Stimulated activated CD8-positive, alpha-beta memory T cell treated with anti-CD3 and anti-CD28 coated beads, Interleukin-4, amount 100 ng/mL, for 24 hours (primary cell): ENCODE measurements around the gene KLHL34.

Experiments used
- DNase-seq: peaks from one replicate; pipeline ENCODE4 v3.0.0-alpha.2; 2020; ENCODE audit warnings: low read depth

KLHL34 gene, protein sequence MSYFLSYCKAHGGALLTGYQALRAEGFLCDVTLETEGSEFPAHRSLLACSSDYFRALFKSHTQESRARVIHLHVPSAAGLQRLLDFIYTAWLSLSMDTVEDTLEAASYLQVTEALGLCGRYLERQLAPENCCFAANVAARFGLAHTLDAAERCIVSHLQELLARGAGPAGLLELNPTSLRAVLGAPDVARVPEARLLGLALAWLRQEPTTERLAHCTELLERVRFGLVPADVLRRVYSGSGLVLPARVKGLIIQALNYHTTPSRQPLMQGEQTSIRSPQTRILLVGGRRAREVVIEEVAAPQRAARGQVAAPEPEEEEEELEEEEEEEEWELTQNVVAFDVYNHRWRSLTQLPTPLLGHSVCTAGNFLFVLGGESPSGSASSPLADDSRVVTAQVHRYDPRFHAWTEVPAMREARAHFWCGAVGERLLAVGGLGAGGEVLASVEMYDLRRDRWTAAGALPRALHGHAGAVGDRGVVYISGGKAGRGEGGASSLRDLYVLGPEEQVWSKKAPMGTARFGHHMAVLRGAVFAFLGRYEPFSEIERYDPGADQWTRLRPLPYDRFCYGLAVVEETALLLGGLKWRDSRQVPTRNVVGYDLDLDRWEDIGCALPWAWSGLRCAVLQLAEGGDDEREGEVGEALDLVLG

DNA sequence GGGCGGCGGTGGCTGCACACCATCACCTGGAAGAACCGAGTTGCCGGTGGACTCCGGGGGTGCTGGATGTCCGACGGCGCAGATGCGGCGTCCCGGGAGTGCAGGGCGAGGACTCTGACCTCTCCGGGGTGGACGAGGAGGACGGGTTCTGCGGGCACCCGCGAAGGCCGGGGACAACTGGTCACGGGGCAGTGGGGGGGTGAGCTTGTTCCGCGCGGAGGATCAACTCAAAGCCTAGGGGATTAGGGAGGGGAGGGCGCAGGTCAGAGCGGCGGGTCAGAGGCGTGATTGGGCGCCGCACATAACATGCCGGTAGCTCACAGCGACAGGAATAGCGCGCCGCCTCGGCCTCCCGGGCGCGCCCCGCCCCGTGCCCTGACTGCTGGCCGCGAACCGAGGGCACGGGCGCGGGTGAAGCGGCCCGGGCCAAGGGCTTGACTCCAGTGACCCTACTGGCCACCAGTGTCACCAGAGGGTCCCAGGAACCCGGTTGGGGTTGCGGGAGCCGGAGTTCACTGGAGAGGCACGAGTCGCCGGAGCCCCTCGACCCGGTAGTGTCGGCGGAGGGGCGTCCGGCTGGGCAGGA lies at the start of gene KLHL34:
Gene KLHL34, minus strand, starts transcription at position 179 of the 586 bp plus-strand sequence. CDS start 542 bp downstream, outside the sequence.
- no peak for DNase-seq

DNA sequence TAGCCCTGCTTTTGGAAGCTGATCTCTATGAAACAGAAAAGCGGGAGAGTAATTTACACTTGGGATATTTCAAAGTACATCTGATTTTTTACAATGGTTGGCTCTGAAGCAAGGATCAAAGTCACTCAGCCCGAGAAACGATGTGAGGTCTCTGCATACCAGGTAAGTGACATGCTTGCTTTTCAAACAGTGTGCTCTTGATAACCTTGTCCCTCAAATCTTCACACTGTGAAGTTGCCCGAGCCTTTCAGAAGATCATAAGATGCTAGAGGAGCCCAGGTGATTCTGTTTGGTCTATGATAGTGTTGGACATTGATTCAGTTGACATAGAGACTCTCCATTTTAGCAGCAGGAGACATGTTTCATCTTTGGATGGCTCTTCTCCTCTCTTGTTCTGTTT lies 47.1 kb upstream of the KLHL34 start:
- DNase-seq, result no peak

DNA sequence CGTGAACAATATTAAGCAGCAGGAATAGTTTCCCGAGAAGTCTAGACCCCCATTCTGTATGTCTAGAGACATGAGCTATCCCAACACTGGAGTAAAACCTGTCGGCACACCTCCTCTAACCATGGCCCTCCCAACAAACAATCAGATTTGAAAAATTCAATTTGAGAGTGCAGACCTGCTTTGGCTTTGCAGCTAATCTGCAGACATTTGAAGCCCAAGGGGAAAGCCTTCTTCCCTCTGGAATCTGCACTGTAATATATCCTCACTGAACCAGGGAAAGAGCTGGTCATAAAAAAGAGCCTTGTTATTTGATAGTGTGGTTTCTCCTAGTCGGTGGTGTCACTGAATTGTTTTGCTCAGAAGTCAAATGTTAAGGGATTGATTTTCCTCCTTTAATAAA lies 44.6 kb upstream of the KLHL34 start:
- no peak for DNase-seq

DNA sequence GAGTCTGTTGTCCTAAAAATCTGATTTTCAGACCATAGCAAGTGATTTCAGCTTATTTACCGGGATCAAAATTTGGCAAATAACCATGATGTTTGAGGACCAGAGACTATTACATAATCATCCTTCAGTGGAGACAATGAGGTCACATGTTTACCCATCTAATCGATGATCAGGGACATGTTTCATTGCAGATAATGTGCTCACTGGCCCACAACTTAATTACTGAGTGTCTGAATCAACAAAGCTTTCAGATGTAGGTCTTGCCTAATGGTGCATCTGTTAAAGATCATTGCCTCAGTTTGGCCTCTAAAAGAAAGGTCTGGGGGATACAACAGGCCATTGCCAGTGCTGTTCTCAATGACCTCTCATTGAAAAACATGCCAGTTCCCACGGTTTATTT lies 42.8 kb upstream of the KLHL34 start:
- DNase-seq, result no peak

DNA sequence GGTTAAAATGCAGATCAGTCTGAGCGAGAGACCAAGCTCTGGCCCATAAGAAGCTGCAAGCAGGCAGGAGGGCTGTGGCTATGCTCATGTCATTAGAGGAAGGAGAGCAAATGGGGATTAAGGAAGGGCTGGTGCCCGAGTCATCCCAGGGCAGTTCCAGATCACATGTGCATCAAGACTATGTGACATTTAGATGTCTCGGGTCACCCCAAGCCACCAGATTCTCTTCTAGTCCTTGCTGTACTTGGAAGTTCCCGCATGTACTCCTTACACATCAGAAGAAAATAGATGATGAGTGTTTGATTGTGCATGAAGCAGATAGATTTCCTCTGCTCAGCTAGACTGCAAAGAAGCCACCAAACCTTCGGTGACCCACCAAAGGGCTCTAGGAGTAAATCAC lies 42.1 kb upstream of the KLHL34 start:
- DNase-seq, result no peak

DNA sequence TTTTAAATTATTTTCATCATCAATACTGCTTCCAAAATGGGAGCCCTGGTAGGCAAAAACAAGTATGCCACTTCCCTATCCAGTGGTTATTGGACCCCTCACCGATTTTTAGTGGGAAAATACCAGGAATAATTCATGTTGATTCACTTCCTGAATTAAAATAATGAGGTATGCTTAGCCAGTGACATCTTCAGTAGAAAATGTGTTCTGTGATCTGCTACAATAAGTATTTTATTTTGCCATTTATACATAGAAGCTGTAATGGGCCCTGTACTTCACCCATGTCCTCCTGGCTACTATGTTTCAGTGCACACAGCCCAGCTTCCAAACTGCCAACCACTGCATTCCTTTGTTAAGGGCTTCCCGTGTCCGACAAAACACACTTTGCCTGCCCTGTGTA lies 41.0 kb upstream of the KLHL34 start:
- DNase-seq, result no peak

DNA sequence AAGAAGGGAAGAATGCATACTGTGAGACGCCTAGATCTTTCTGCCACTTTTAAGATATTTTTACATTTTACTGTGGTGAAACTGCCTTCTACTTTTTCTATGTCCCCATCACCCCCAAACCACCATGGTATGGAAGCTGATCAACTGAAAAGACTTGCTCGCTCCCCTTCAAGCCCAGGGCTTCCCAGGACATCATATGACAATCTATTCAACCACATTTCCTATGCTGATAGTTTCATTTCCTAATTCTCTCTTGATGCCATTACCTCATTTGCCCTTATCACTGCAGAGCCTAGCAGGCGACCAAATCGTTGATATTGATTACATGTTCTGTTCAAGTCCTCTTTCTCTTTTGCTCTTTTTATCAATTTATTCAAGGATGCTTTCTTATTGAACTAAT lies 40.1 kb upstream of the KLHL34 start:
- no peak for DNase-seq

DNA sequence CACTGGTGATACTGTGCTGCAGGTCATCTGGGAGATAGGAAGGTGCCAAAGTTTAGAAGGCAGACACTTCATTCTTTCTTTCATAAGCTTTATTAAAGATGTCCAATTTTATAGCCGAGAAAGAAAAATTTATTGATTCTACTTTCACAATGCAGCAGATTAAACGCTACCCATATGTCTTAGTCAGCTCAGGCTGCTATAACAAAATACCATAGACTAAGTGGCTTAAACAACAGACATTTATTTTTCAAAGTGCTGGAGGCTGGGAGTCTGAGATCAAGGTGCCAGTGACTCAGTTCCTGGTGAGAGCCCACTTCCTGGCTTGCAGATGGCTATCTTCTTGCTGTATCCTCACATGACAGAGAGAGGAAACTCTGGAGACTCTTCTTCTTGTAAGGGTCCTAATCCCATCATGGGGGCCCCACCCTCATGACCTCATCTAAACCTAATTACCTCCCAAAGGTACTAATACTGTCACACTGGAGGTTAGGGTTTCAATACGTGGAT lies 33.4 kb upstream of the KLHL34 start:
- no peak for DNase-seq

DNA sequence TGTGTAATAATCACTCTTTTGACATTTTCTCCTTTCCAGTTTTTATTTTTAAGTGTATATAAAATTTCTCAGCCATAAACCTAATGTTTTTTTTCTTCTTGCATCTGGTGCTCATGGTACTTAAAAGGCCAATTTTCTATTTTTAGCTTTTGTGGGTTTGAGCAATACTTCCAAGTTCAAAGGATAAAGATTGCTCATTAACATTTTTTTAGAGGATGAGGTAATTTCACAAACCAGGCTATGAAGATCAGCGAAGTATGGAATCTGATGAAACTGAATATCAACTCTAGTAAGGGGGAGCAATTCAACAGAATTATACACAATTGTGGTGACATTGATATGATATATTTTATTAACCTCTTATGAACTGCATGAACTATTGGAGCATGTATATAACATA lies 25.8 kb upstream of the KLHL34 start:
- DNase-seq, result no peak

DNA sequence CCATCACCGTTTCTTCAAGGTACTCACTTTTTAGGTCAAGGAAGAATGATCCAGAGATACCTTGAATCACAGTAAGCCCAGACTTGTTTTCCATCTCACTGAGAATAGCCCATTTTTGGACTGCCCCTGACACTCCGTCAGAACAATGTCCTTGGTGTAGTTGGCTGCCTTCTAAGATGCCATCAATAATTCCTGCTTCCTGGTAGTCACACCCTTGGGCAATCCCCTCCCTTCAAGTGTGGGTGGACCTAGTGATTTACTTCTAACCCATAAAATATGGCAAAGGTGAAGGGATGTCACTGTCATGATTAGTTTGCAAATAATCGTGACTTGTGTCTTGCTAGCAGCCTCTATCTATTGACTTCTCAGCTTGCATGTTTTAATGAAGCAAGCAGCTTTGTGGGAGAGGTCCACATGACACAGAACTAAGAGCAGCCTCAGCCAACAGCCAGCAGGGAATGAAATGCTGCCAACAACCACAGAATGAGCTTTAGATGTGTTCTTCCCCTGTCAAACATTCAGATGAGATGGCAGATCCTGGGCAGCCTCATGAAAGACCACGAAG lies 20.0 kb upstream of the KLHL34 start:
- no peak for DNase-seq

DNA sequence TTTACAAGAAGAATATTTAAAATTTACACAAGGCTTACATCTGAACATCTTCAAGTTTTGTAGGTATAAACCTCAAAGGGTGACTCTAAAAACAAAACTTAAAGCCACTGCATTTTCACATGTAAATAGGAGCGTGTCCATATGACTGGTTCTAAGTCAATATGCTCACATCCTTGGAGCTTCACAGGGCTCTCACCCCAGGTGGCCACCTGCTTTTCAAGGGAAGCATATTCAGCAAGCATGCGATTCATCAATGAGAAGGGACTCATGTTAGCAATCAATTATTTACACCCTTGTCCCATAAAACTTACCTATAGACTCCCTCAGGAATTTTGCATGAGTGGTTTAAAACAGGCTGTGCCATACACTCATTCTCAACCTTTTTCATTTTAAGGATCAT lies 17.8 kb upstream of the KLHL34 start:
- no peak for DNase-seq

DNA sequence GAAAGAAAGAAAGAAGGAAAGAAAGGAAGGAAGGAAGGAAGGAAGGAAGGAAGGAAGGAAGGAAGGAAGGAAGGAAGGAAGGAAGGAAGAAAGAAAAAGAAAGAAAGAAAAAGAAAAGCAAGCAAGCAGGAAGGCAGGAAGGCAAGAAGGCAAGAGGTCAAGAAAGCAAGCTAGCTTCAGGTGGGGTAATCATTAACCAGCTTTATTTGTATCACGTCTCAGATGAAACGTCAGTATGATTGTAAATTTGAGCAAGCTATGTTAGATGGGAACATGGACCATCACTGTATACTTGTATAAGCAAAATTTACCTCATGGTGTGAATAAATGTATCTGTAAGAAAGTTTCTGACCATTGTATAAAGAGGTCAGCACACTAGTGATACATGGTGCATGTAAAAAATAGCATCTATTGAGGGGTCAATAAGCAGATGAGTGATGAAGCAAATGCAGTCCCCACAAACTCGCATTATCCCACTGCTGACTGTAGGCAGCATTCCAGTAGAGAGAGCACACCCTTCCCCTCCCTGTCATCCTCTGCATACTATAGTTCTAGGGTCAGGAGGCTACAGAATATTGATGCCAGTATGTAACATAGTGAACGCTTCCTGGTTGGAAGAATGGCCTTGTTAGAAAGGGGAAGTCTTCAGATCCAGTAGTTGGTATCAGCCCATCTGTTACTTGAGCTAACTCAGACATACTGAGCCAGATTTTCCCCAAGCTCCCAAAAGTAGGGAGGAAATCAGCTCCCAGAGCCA lies 16.5 kb upstream of the KLHL34 start:
- DNase-seq, result no peak

DNA sequence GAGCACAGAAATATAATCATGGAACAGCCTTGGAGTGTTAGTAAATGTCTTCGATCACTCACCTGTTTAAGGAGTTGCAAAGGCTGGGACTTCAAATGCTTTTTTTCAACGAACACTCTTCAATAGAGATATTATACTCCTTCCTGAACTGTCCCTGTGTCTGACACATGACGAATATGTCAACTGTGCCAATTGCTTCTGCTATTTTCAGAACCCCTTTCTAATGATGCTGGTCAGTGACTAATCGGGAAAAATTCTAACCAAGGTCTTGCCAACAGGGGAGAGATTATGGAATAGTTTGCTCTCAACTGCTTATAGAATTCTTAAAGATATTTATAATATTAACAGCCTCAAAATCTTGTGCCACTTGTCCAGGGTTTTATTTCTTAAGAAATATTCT lies 8.5 kb upstream of the KLHL34 start:
- no peak for DNase-seq

DNA sequence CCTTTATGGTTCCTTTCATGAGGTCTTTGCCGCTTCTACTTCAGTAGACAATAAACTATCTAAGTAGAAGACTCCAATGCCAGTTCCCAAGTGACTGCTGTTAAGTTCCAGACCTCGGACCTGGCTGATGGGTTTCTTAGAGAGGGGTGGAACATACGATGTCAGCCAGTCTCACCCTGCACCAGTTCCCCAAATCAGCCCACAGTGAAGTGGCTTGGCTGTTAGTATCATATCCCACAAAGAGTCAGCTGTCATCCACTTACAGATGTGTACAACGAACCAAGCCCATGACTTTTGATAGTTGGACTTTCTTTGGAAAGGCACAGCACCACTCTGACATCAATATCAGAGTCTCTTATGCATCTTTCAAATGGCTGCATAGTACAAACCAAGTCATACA lies 8.1 kb upstream of the KLHL34 start:
- DNase-seq, result no peak

DNA sequence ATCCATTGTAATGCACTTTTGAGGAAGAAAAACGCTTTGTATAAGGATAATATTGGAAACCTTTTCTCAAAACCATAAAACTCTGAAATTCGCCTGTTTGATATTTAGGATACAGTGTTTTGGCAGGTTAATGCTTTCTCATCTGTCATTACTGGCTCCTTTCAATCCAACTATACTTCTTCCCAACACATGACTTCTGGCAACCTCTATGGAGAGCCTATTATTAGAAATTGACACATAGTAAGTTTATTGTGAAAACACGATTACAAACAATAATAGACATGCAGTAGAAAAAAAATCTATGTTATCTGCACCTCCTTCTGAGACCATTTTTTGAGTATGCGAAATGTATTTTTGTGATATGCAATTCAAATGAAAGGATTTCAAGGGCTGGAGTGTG lies 4.6 kb upstream of the KLHL34 start:
- no peak for DNase-seq

DNA sequence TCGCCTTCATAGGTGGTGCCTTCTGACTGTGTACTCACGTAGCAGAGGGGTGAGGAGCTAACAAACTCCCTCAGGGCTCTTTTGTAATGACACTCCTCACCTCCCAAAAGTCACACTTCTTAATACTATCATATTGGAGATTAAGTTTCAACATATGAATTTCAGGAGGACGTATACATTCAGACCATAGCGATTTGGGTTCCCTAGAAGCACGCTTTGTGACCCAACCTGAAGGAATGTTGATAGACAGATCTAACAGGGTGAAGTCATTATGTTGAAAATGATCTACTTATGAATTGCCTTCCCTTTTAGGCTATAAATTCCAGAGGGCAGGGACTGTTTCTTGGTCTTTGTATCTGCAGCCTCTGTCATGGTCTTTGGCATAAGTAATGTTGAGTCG lies 3.2 kb upstream of the KLHL34 start:
- no peak for DNase-seq

DNA sequence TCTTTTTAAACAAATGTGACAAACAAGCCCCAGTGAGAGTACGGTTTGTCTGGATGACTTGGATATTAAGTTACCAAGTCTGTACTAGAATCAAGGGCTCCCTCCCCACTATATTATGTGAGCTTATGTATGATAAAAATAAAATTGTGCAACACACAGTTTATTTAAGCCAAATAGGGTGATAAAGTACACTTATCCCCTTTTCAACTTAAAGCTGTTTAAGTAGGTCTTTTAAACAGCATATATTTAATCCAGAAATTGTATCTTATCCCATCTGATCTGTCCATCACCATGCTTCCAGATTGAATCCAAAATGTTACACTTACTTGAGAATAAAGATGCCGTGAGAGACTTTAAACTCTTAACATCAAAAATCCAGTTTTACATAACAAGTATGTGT lies 2.0 kb upstream of the KLHL34 start:
- DNase-seq, result no peak

DNA sequence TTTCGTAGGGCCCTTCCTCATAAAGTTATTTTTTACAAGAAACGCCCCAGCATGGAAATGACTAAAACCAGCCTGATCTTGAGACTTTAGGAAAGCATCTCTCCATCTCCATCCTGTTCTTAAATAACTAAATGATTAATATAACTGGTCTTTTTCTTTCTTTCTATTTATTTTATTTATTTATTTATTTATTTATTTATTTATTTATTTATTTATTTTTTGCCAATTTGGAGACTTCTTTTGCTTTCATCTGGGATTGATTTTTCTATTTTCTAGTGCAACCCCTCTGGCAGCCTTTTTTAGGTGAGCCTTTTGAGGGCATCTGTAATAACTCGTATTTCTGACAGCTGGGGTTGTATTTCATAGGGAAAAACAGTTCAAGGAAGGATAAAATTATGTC lies 1.2 kb upstream of the KLHL34 start:
- no peak for DNase-seq

DNA sequence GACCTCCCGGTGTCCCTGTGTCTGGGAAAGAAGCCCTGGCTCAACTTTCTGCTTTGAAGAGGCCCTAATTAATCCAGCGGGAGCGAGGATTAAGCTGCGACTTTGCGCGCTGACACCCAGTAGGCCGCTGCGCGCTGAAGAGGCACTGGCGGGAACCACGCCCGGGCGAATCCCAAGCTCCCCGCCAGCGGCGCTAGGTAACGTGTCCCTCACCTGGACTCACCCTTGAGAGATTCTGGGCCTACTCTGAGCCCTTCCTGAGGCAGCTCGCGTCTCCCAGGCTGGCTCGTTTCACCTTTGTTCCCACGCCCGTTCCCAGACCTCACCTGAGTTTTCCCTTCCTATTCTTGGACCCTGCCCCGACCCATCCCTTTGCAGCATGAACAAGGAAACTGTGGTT lies 616 bp upstream of the KLHL34 start:
- DNase-seq, result no peak

DNA sequence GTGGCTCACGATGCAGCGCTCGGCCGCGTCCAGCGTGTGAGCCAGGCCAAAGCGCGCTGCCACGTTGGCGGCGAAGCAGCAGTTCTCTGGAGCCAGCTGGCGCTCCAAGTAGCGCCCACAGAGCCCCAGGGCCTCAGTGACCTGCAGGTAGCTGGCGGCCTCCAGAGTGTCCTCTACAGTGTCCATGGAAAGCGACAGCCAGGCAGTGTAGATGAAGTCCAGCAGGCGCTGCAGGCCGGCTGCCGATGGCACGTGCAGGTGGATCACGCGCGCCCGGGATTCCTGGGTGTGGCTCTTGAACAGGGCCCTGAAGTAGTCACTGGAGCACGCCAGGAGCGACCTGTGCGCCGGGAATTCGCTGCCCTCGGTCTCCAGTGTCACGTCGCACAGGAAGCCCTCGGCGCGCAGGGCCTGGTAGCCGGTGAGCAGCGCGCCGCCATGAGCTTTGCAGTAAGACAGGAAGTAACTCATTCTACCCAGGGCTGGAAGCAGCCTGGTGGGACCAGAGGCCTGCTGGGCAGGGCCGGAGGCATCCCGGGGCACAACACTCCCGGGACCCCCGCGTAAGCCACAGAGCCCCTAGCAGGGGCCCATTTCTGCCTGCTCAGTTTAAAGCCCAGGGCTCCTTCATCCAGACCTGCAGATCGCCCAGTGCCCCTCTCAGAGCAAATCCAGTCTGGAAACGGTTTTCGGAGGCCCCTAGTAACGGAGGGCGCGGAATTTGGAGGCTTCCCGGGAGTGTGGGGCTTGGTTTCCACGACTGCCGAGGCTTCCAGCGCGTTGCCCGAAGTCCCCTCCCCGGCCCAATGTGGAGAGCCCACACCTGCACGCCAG lies 595 bp downstream of the KLHL34 start:
- DNase-seq, result no peak

DNA sequence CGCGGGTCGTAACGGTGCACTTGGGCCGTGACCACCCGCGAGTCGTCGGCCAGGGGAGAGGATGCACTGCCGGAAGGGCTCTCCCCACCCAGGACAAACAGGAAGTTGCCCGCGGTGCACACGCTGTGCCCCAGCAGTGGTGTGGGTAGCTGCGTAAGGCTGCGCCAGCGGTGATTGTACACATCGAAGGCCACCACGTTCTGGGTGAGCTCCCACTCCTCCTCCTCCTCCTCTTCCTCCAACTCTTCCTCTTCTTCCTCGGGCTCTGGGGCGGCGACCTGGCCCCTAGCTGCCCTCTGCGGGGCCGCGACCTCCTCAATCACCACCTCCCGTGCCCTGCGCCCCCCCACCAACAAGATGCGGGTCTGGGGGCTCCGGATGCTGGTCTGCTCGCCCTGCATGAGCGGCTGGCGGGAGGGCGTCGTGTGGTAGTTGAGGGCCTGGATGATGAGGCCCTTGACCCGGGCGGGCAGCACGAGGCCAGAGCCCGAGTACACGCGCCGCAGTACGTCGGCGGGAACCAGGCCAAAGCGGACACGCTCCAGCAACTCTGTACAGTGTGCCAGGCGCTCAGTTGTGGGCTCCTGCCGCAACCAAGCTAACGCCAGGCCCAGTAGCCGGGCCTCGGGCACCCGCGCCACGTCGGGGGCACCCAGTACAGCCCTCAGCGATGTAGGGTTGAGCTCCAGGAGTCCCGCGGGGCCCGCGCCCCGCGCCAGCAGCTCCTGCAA lies 1.4 kb downstream of the KLHL34 start:
- DNase-seq, result no peak
